Limb (tissue), 2 donors: Measurements from ENCODE around the gene ARHGAP10.

Experiments used
- DNase-seq, 2 donors: peaks; one replicate each; pipeline ENCODE4 v3.0.0-alpha.2; 2016; ENCODE audit errors: extremely low spot score in 2 of 2

The ARHGAP10 gene, protein sequence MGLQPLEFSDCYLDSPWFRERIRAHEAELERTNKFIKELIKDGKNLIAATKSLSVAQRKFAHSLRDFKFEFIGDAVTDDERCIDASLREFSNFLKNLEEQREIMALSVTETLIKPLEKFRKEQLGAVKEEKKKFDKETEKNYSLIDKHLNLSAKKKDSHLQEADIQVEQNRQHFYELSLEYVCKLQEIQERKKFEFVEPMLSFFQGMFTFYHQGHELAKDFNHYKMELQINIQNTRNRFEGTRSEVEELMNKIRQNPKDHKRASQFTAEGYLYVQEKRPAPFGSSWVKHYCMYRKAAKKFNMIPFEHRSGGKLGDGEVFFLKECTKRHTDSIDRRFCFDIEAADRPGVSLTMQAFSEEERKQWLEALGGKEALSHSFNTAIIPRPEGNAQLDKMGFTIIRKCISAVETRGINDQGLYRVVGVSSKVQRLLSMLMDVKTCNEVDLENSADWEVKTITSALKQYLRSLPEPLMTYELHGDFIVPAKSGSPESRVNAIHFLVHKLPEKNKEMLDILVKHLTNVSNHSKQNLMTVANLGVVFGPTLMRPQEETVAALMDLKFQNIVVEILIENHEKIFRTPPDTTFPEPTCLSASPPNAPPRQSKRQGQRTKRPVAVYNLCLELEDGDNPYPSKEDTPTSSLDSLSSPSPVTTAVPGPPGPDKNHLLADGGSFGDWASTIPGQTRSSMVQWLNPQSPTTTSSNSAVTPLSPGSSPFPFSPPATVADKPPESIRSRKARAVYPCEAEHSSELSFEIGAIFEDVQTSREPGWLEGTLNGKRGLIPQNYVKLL

DNA sequence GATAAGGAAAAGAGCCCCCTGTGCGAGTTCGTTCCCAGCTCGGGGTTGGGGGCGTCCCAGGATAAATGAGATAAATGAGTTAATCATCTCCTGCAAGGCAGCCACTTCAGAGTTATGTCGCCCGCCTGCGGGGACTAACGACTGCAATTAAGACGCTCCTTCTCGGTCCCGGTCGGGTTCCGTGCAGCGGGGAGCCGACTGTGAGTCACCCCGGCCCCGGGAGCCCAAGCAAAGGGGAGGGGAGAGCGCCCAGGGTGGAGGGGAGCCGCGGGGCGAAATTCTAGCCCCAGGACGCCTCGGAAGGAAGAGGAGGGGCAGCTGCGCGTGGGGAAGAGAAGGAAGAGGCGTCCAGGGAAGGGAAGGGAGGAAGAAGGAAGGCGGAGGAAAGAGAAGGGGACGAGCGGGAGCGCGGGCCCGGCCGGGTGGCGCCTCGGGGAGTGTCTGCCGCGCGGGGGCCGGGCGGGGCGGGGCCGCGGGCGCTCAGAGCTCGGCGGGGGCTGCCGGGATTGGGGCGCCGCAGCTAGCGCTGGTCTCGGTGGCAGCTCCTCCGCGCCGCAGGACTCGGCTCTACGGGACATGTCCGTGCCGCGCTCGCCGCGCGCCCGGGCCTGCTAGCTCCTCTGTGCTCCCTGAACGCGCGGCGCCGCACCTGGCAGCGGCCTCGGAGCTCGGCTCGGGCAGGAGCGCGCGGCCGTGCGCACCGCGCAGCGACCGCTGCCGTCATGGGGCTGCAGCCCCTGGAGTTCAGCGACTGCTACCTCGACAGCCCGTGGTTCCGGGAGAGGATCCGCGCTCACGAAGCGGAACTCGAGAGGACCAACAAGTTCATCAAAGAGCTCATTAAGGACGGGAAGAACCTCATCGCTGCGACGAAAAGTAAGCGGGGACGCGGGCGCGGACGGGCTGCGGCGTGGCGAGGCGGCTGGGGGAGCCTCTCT lies at the start of gene ARHGAP10:
ARHGAP10 (plus strand) TSS at position 509 of the 938 bp plus-strand sequence; CDS start at position 723, 214 bp downstream.
- DNase-seq = peak; percentile 76 to 80

DNA sequence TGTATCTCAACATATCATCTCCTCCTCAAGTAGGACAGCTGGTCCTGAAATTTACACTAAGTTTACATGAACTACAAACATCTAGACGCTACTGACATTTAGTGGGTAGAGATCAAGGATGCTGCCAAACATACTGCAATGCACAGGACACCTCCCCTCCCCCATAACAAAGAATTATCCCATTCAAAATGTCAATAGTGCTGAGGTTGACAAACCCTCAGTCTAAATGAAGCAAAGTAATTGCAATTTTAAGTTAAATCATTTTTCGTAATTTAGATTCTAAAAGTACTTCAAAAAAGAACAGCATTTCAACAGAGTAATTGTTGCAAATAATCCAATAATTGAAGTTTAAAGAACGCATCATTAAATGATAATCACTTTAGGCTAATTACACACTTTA lies 49.1 kb upstream of the ARHGAP10 start:
- DNase-seq = no peak

- DNase-seq = peak in 1 of 2 donors; percentile 46
These were observed 48.7 kb upstream of the ARHGAP10 start for GRCh38 chr4:147683188-147683591.

DNA sequence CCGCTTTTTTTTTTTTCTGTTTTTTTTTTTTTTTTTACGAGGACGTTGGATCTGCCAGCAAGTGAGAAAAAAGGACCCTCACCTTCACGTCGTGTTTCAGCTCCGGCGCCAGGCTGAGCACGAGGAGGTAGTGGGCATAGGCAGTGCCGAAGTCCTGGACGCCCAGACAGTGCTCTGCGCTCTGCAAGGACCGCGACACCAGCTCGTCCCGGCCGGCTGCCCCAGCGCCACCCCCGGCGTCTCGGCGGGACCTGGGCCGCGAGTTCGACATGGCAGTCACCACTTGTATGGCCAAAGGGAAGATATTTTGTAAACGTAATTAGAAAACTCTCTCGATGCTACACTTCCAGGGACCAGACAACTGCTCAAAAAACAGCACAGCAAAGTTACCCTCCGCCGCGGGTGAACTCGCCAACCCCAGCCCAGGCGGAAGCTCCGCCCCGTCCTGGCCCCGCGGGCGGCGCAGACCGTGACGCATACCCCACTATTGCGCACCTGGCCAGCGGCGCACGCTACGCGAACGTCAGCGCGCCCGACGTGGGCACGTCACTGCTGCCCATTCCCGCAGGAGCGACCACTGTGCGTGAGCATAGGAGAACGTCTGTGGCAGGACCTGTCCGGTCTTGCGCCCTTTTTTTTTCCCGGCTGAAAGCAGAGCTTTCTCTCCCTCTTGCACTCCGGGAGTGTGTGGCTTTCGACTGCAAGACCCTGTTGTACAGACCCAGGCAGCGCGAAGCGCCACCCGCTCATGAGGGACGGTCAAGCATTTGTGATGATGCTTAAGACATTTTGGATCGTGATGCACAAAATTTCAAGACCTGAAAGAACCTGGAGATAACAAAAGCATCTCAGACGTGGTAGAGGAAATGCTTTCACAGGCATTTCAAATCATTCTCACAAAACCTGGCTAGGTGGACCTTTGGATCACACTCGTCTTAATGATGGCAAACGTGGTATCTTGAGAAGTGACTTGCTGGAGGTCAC lies 47.9 kb upstream of the ARHGAP10 start, which contains the start of gene PRMT9:
PRMT9 (minus strand) TSS at position 447 of the 984 bp plus-strand sequence; CDS start at position 271, 176 bp downstream.
- peak; percentile 86 to 94 for DNase-seq

- DNase-seq = no peak
These were observed 42.8 kb upstream of the ARHGAP10 start for GRCh38 chr4:147689067-147689466.

DNA sequence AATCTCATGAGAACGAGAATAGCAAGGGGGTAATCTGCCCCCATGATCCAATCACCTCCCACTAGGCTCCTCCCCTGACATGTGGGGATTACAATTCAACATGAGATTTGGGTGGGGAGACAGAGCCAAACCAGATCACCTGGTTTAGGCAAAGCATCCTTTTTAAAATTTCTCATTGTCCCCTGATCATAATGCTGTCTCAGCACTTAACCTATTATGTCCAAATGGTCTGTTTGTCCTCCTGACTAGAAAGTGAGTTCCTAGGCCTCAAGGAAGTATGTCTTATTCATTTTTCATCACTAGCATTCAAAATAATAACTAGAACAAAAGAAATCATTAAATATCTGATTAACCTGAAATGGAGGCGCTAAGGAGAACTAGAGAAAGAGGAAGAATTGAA lies 40.1 kb upstream of the ARHGAP10 start:
- DNase-seq = no peak

DNA sequence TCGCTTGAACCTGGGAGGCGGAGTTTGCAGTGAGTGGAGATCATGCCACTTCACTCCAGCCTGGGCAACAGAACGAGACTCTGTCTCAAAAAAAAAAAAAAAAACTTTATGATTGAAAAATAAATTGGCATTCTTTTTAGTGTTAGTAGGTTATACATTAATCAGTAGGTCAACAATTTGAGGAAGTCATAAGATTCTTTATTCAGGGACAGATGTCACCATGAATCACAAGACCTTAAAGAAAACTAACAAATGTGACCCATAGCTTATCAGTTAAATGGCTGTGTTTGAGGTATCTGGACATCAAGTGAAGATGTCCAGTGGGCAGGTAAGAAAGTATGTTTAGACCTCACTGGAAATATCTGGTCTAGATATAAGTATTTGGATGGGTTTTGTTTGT lies 38.7 kb upstream of the ARHGAP10 start:
- no peak for DNase-seq

DNA sequence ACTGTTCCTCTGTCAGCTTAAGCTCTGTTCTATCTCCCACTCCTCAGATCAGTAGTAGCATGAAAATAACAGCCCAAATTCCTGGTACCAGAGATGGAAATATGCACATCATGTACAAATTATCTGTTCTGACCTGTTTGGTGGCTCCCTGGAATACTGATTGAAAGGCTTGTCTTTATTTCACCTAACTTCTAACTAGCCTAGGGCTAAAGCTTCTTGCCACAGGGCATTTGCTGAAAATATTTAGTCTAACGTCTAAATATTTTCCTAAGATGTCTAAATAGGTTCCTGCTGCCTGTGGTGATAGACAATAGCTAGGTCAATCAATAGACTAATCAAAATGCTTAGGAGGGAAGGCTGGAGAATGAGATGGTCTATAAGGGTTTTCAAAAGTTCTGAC lies 35.0 kb upstream of the ARHGAP10 start:
- DNase-seq = no peak

GRCh38 chr4:147704846-147705245 lies 27.0 kb upstream of the ARHGAP10 start:
- DNase-seq = no peak

- DNase-seq = peak; percentile 27 to 40
These were observed 23.8 kb upstream of the ARHGAP10 start for GRCh38 chr4:147707892-147708672.

GRCh38 chr4:147709999-147710398 lies 21.9 kb upstream of the ARHGAP10 start:
- DNase-seq = no peak

DNA sequence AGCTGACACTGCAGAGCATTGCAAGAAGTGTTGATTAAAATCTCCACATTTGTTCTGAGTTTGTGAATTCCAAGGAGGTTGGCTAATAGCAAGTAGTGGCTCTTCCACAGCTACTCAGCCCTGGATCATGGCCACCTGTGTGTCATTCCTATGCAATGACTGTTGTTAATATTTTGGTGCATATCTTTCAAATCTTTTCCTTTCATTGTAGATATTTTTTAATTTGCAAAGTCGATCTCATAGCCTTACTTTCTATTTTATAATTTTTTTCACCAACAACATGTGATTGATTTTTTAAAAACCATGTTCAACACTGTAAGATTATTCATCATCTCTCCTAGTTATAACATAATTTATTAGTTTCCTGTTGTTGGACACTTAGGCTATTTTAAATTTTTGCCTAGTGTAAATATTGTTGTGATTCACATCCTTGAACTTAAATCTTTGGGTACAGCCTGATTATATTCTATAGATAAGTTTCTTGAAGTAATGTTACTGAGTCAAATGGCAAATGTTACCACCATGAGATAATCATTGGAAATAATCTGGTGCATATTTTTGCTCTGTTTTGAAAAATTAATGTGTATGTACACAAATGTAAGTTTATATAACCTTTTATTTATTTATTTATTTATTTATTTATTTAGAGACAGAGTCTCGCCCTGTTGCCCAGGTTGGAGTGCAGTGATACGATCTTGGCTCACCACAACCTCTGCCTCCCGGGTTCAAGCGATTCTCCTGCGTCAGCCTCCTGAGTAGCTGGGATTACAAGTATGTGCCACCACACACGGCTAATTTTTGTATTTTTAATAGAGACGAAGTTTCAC lies 17.1 kb upstream of the ARHGAP10 start:
- no peak for DNase-seq

GRCh38 chr4:147717878-147718277 lies 14.0 kb upstream of the ARHGAP10 start:
- DNase-seq = no peak

GRCh38 chr4:147723326-147723725 lies 8.6 kb upstream of the ARHGAP10 start:
- no peak for DNase-seq

DNA sequence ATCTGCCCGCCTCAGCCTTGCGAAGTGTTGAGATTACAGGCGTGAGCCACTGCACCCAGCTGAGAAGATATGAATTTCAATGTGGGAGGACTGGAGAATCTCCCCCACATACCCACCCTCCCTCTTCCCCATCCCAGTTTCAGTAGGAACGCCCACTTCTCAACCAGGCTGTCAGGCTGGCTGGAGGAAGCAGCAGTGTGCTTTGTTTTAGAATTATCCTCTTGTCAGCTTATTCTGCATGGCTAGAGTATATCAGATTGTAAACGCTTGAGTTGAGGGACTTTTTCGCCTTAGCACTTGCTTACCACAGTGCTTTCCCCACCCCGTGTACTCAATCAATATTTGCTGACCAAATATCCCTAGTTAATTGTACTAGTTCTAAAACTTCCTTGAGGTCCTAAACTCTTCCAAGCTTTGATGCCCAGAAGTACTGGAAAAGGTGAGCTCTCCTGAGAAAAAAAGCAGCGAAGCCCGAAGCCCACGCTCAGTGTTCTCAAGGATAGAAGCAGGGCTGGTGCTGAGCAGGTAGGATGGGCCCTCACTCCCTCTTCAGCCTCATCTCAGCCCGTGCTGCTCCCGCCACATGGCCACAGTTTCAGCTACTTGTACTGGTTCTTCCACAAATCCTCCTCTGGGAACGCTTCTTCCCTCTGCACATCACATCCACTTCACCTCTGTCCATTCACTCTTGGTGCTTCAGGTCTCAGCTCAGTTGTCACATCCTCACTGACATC lies 7.3 kb upstream of the ARHGAP10 start:
- DNase-seq = no peak

DNA sequence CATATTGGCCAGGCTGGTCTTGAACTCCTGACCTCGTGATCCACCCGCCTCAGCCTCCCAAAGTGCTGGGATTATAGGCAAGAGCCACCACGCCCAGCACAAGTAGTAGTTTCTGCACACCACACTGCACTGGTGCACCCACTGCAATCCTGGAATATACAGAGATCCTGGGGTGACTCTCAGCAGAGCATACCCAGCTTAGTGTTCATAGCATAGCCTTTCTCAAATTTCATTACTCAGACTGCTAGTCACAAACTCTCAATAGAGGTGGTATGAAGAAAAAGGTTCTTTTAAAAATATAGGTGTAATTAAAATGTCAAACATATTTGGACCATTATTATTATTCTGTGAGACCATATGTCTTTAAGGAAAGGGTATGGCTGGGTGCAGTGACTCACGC lies 6.2 kb upstream of the ARHGAP10 start:
- no peak for DNase-seq

DNA sequence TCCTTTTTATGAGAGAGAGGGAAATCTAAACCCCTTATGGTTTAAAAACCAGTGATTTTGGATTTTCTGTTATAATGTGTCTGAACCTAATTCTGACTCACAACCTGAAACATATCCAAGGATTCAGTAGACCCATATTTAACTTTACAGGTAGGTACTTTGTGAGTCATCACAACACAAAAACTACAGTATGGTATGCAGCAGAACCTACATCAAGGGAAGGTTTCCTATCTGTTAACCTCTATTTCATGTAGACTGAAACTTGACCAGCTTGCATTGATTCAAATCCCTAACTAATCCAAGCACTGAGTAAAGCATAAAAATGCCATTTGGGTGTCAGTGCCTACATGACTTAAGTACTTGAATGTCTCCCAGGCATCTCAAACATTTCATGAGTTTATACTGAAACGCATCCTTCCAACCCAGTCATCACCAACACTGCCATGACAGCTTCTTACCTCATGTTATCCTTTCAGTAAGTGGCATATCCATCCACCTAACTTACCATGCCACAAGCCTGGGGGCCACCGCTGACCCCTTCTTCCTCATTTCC lies 4.3 kb upstream of the ARHGAP10 start:
- no peak for DNase-seq
